NCI-H128 (cell line): ENCODE data around the gene PANK4.
A peak's percentile ranks its signal among the peaks of the same experiment; 100 is the strongest.
"Not testable (repeated sequence)": the region's sequence is repeated elsewhere in the genome, so short reads cannot be mapped to it uniquely, and the experiment has no call there.

Source experiments
- DNase-seq: peaks from one replicate; lab custom pipeline; 2025; ENCODE audit not compliant: unreplicated experiment; lab: John Stamatoyannopoulos, UW

Gene PANK4

GRCh38 chr1:2559509-2560298, 33.3 kb upstream of the PANK4 start:
- DNase-seq, result no peak

DNA sequence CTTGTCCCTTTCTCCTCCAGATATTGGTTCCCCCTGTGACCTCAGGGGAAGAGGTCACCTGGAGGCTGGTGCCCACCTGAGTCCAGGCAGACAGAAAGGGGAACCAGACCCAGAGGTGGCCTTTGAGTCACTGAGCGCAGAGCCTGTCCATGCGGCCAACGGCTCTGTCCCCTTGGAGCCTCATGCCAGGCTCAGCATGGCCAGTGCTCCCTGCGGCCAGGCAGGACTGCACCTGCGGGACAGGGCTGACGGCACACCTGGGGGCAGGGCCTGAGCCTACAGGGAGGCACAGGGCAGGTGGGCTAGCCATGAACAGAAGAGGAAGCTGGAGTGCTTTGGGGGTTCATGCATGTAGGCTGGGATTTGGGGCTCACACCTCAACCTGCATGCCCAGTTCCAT, 32.5 kb upstream of the PANK4 start:
- DNase-seq, result no peak

DNA sequence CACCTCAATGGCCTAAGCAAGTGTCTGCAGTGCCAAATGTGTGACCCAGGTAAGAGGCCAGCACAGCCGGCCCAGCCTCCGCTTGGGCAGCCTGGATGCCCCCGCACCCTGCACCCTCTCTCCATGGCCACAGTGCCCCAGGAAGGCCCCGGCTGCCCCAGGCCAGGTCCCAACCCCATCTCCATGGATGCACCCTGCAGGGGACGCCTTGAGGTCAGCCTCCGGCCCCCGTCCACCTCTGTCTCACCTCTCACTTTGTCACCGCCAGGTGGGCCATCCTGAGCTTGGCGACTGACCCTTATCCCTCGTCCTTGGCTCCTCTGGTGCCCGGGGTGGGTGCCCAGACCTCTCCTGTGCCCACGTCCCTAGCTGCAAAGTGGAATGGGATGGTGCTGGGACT, 32.0 kb upstream of the PANK4 start:
- DNase-seq, result no peak

GRCh38 chr1:2557482-2558400, 31.3 kb upstream of the PANK4 start:
- no peak for DNase-seq

GRCh38 chr1:2556678-2557481, 30.5 kb upstream of the PANK4 start:
- DNase-seq, result no peak

DNA sequence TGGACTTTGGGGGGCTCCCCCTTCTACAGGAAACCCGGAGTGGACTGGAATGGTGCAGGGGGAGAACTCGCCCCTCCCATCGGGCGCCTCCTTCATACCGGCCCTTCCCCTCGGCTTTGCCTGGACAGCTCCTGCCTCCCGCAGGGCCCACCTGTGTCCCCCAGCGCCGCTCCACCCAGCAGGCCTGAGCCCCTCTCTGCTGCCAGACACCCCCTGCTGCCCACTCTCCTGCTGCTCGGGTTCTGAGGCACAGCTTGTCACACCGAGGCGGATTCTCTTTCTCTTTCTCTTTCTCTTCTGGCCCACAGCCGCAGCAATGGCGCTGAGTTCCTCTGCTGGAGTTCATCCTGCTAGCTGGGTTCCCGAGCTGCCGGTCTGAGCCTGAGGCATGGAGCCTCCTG, 29.9 kb upstream of the PANK4 start, which contains the start of gene TNFRSF14:
TSS of gene TNFRSF14 (plus strand) at position 95 of the 401 bp plus-strand sequence. CDS start at position 389, 294 bp downstream.
- no peak for DNase-seq

GRCh38 chr1:2555634-2556276, 29.4 kb upstream of the PANK4 start:
- DNase-seq, result peak; percentile 20

GRCh38 chr1:2554621-2555387, 28.4 kb upstream of the PANK4 start:
- no peak for DNase-seq

DNA sequence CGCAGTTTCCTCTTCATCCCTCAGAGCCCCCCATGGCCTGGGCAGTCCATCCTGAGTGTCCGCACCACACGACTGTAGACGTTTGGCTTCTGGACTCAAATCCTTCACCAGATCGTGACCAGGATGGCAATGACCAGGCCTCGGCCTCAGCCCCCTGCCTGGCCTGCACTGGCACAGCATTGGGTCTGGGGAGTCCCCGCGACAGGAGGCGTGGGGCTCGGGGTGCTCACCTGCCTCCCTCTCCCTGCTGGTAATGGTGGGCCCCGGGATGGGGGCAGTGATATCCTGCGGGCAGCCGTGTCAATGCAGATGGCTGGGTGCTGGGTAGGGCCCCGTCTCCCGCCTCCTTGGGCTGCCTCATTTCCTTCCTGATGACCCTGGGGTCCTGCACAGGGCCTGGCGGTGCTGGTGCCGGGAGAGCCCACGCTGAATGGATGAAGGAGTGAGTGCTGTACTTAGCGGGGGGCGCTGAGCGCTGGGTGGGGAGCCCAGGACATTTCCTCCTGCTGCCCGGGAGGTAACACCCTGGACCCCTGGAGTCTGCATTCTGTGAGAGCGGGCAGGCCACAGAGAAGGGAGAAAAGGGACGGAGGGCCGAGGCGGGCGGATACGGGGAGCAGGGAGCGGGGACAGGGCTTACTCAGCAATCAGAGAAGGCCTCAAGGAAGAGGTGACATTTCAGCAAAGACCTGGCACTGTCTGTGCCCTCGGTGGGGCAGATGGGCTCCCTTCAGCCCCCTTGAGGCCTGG, 27.6 kb upstream of the PANK4 start:
- DNase-seq, result no peak

GRCh38 chr1:2553076-2553475, 26.7 kb upstream of the PANK4 start:
- not testable (repeated sequence) for DNase-seq

DNA sequence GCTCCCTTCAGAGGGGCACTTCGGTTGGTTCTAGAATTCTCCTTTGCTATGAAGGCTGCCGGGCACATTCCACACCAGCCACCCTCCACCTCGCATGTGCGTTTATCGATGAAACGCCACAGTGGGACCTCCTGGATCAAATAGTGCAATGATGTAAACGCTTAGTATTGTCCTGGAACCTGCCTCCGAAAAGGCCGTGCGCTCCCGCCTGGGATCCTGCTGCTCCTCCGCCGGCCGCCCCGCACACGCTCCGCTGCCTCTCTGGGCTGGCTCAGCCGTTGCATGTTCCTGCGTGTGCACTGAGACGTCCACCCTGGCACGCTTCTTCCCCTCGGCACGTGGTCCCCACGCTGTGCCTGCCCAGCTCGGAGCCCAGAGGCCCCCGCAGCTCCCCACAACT, 25.8 kb upstream of the PANK4 start:
- no peak for DNase-seq

DNA sequence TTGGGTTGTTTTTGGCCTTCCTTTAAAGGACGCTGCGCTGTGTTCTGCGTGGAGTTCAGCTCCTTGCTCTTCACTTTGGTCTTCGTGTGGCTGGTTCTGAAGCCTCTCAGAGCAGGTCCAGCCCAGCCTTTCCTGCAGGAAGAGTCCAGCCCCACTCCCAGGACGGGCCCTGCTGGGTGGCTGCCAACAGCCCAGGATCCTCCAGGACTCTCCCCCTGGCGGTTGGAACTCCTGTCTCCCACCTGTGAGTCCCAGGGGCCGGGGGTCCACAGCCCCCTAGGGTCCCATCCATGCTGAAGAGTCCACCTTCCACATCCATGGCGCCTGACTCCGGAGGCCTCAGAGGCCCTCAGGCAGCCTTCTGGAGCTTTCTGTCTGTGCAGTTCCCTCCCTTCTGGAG, 25.1 kb upstream of the PANK4 start:
- not testable (repeated sequence) for DNase-seq

GRCh38 chr1:2550309-2550861, 24.0 kb upstream of the PANK4 start:
- DNase-seq, result not testable (repeated sequence)

- not testable (repeated sequence) for DNase-seq
Measured at GRCh38 chr1:2549367-2550029, 23.1 kb upstream of the PANK4 start.

GRCh38 chr1:2548068-2548589, 21.7 kb upstream of the PANK4 start:
- peak; percentile 56 for DNase-seq

DNA sequence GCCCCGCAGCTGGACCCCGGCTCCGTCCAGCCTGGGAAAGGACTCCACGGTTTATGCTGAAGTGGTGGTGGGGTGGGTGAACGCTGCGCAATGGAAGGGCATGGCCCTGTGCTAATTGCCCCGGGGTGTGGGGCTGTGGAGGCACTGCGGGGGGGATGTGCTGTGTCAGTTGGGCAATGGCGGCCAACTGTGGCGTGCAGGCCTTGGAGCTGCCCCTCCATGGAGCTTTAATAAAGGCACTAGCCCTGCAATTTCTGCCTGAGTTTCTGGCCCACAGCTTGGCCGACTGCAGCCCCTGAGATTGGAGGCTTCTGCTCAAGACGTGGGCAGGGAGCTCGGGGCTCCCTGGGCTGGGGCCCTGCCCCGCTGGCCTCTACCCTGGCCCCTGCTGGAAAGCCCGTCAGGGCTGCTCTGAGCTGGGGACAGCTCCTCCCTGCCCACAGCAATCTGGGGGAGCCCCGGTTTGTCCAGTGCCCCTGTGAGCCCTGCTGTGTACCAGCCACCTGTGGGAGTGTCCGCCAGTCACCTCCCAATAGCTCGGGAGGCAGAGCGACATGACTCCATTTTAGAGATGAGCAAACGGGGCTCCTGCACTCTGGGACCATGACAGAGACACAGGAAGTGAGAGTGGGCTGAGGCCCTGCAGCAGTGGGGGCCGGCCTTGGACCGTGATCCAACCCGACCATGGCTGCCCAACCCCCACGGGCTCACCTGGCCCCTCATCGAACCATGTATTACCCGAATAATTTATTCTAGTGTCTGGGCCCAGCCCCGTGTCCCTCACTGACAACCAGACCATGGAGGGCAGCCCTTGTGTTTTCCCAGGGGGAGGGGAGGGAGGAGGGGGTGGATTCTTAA, 21.0 kb upstream of the PANK4 start:
- no peak for DNase-seq
